Amniotic epithelial cell (primary cell): ENCODE measurements around the gene CRHR1.

Experiments used
- DNase-seq: peaks from one replicate; pipeline ENCODE4 v3.0.0-alpha.2; 2010; ENCODE audit warnings: low read depth

Gene CRHR1

GRCh38 chr17:45790296-45790922 is 6.3 kb downstream of the CRHR1 start:
- DNase-seq = no peak

GRCh38 chr17:45791041-45791582 is 7.0 kb downstream of the CRHR1 start:
- no peak for DNase-seq

- DNase-seq = no peak
These were observed 7.8 kb downstream of the CRHR1 start for GRCh38 chr17:45791935-45792334.

- DNase-seq = no peak
These were observed 8.3 kb downstream of the CRHR1 start for GRCh38 chr17:45792437-45792836.

- DNase-seq = peak; percentile 22
These were observed 9.1 kb downstream of the CRHR1 start for GRCh38 chr17:45792995-45793755.

- no peak for DNase-seq
These were observed 9.9 kb downstream of the CRHR1 start for GRCh38 chr17:45793999-45794540.

- peak; percentile 12 for DNase-seq
These were observed 10.7 kb downstream of the CRHR1 start for GRCh38 chr17:45794840-45795239.

GRCh38 chr17:45800816-45801215 is 16.7 kb downstream of the CRHR1 start:
- no peak for DNase-seq

- no peak for DNase-seq
These were observed 17.3 kb downstream of the CRHR1 start for GRCh38 chr17:45801421-45801820.

- DNase-seq = no peak
These were observed 24.7 kb downstream of the CRHR1 start for GRCh38 chr17:45808845-45809244.

GRCh38 chr17:45809499-45809898 is 25.4 kb downstream of the CRHR1 start:
- DNase-seq = no peak

GRCh38 chr17:45812102-45812501 is 28.0 kb downstream of the CRHR1 start:
- DNase-seq = peak; percentile 12

- no peak for DNase-seq
These were observed 29.1 kb downstream of the CRHR1 start for GRCh38 chr17:45813048-45813725.

- DNase-seq = no peak
These were observed 30.8 kb downstream of the CRHR1 start for GRCh38 chr17:45814622-45815606.

GRCh38 chr17:45815752-45816151 is 31.6 kb downstream of the CRHR1 start:
- DNase-seq = no peak

GRCh38 chr17:45818041-45818440 is 33.9 kb downstream of the CRHR1 start:
- no peak for DNase-seq

- no peak for DNase-seq
These were observed 34.6 kb downstream of the CRHR1 start for GRCh38 chr17:45818699-45819098.

- no peak for DNase-seq
These were observed 35.5 kb downstream of the CRHR1 start for GRCh38 chr17:45819632-45820031.

GRCh38 chr17:45820052-45820780 is 36.1 kb downstream of the CRHR1 start:
- no peak for DNase-seq

- DNase-seq = no peak
These were observed 37.0 kb downstream of the CRHR1 start for GRCh38 chr17:45821147-45821546.

- no peak for DNase-seq
These were observed 39.5 kb downstream of the CRHR1 start for GRCh38 chr17:45823598-45823997.
